CD4-positive, alpha-beta memory T cell (primary cell): ENCODE results near the gene SMDT1. TPM values are rescaled to one million over a fixed set of nuclear protein-coding genes. Genes with fewer than 3 reads are reported as not detected.
A peak's percentile ranks its signal among the peaks of the same experiment; 100 is the strongest.
"Not testable (repeated sequence)": the region's sequence is repeated elsewhere in the genome, so short reads cannot be mapped to it uniquely, and the experiment has no call there.

Experiments
- CTCF ChIA-PET: fragments of 350-600 bp; sonication (Branson Sonifier 250); formaldehyde crosslinking; loops from one replicate; lab custom pipeline; 2021; ENCODE audit warnings: inconsistent platforms; ENCODE audit not compliant: partially characterized antibody; lab: Charles Lee
- POLR2A ChIA-PET: fragments of 350-600 bp; sonication (Branson Sonifier 250); formaldehyde crosslinking; loops from one replicate; lab custom pipeline; 2021; ENCODE audit not compliant: partially characterized antibody; lab: Charles Lee
- DNase-seq, 5 donors: peaks; one replicate each; pipeline versions ENCODE4 v3.0.0 to v3.0.0-alpha.2; 2020 to 2022; ENCODE audit warnings: mixed read lengths in 1 of 5
- H3K27ac ChIP-seq: one replicate; pipeline ENCODE4 v1.7.0; 2013; ENCODE audit warnings: low read depth, low read length
- H3K27me3 ChIP-seq: 2 replicates; pipeline ENCODE4 v1.7.0; 2013; ENCODE audit warnings: mild to moderate bottlenecking, low read length, moderate library complexity; ENCODE audit not compliant: insufficient read depth
- H3K36me3 ChIP-seq: 2 replicates; pipeline ENCODE4 v1.7.0; 2013; ENCODE audit warnings: mild to moderate bottlenecking, low read length, moderate library complexity; ENCODE audit not compliant: insufficient read depth
- H3K4me1 ChIP-seq: 2 replicates; pipeline ENCODE4 v1.7.0; 2013; ENCODE audit warnings: mild to moderate bottlenecking, low read length, moderate library complexity; ENCODE audit not compliant: insufficient read depth
- H3K4me3 ChIP-seq, 2 donors: one replicate each; pipeline ENCODE4 v1.7.0; 2013; ENCODE audit warnings: low read length in 2 of 2, mild to moderate bottlenecking in 1 of 2
- H3K9me3 ChIP-seq, 2 donors: one replicate each; pipeline ENCODE4 v1.7.0; 2013; ENCODE audit warnings: low read length in 2 of 2, control low read depth in 1 of 2; ENCODE audit not compliant: control insufficient read depth in 1 of 2
- H3K27ac Mint-ChIP-seq, 7 donors: one replicate each; pipeline ENCODE4 v1.8.0; 2020 to 2021; ENCODE audit warnings: mixed read lengths in 7 of 7, mild to moderate bottlenecking in 6 of 7, inconsistent platforms in 3 of 7, moderate library complexity in 3 of 7
- H3K27me3 Mint-ChIP-seq, 2 donors: one replicate each; pipeline ENCODE4 v1.8.0; 2020 to 2021; ENCODE audit warnings: mixed read lengths in 2 of 2
- H3K36me3 Mint-ChIP-seq, 2 donors: one replicate each; pipeline ENCODE4 v1.8.0; 2020 to 2021; ENCODE audit warnings: mixed read lengths in 2 of 2, inconsistent platforms in 1 of 2, mild to moderate bottlenecking in 1 of 2
- H3K4me1 Mint-ChIP-seq, 4 donors: one replicate each; pipeline ENCODE4 v1.8.0; 2020 to 2021; ENCODE audit warnings: mixed read lengths in 4 of 4, mild to moderate bottlenecking in 1 of 4
- H3K4me3 Mint-ChIP-seq, 8 donors: one replicate each; pipeline ENCODE4 v1.8.0; 2020 to 2021; ENCODE audit warnings: mixed read lengths in 8 of 8, mild to moderate bottlenecking in 7 of 8, moderate library complexity in 6 of 8, inconsistent platforms in 3 of 8
- H3K9me3 Mint-ChIP-seq, 8 donors: one replicate each; pipeline ENCODE4 v1.8.0; 2020 to 2021; ENCODE audit warnings: mixed read lengths in 8 of 8, mild to moderate bottlenecking in 5 of 8, inconsistent platforms in 3 of 8, moderate library complexity in 1 of 8
- intact Hi-C: fragments of 100-400 bp; cut with micrococcal nuclease; formaldehyde crosslinking; loops from one replicate; pipeline ENCODE4 v1.15.1; 2023
- polyA plus RNA-seq, 2 donors: library from polyadenylated mRNA; unstranded; fragments of 300-500 nt; fragmentation: Illumina TruSeq; gene quantifications; one replicate each; pipeline ENCODE4 v1.2.3, GENCODE V29; 2021
- total RNA-seq, 2 experiments: library from RNA; stranded (reverse); gene quantifications; one replicate each; pipeline ENCODE4 v1.2.3, GENCODE V29; 2021

SMDT1 gene
- total and polyA plus RNA-seq, 4 experiments from 2014 or later: 101 to 279 (median 139) TPM

GRCh38 chr22:42104332-42104860 lies 24.9 kb downstream of the SMDT1 start:
- H3K4me1 Mint-ChIP-seq, H3K27me3 ChIP-seq, H3K4me1 ChIP-seq, DNase-seq, H3K27ac ChIP-seq, H3K36me3 ChIP-seq, H3K4me3 ChIP-seq, H3K27ac Mint-ChIP-seq, H3K4me3 Mint-ChIP-seq, H3K27me3 Mint-ChIP-seq, intact Hi-C loops: not testable (repeated sequence)
- POLR2A ChIA-PET: interaction anchor here (1.2 kb wide), 1 partner anchor 13 kb away, joined by 3 read pairs; no protein-coding TSS in a partner anchor
- Mint-ChIP-seq H3K36me3 (peaks cover 17 to 54% of the 10 kb centered on the region in 2 donors), H3K9me3 (peaks cover 0 to 50% (median 32%) of the 10 kb centered on the region in 8 donors)
- CTCF ChIA-PET: interaction anchor here (2.2 to 2.9 kb wide), 2 partner anchors 13 to 14 kb away, joined by 7 to 10 read pairs; partner anchors contain the start of gene NDUFA6
- H3K9me3 ChIP-seq: peaks cover 0 to 14% of the 10 kb centered on the region in 2 donors

- no peaks in the 10 kb centered on the region for H3K27me3 ChIP-seq
- H3K27ac ChIP-seq: no peak overlapping the region
- no peaks in the 10 kb centered on the region for H3K27me3 Mint-ChIP-seq
- H3K9me3 Mint-ChIP-seq: peaks cover 0 to 21% (median 11%) of the 10 kb centered on the region in 8 donors
- H3K4me3 Mint-ChIP-seq: no peak overlapping the region
- intact Hi-C loops: no loop called here
- DNase-seq: no peak
- no peak overlapping the region for H3K27ac Mint-ChIP-seq
- H3K4me3 ChIP-seq: no peak overlapping the region
- peaks cover 0 to 6% of the 10 kb centered on the region in 2 donors for H3K9me3 ChIP-seq
- peaks cover 0 to 8% (median under 1%) of the 10 kb centered on the region in 4 donors for H3K4me1 Mint-ChIP-seq
- no peaks in the 10 kb centered on the region for H3K36me3 ChIP-seq
- H3K36me3 Mint-ChIP-seq: peaks cover 10 to 39% of the 10 kb centered on the region in 2 donors
- CTCF ChIA-PET: interaction anchor here (1.2 kb wide), 1 partner anchor 17 kb away, joined by 4 read pairs; no protein-coding TSS in a partner anchor
- POLR2A ChIA-PET: no interaction called here
- H3K4me1 ChIP-seq: no peaks in the 10 kb centered on the region
These were observed 29.3 kb downstream of the SMDT1 start for GRCh38 chr22:42108848-42109247.

- Mint-ChIP-seq H3K4me3 (no peak overlapping the region), H3K36me3 (peaks cover 11 to 32% of the 10 kb centered on the region in 2 donors), H3K27ac (no peak overlapping the region), H3K4me1 (peaks cover 0 to 11% (median under 1%) of the 10 kb centered on the region in 4 donors), H3K9me3 (peaks cover 0 to 30% (median 24%) of the 10 kb centered on the region in 8 donors), H3K27me3 (no peaks in the 10 kb centered on the region)
- no peak for DNase-seq
- H3K4me3 ChIP-seq: no peak overlapping the region
- intact Hi-C loops: loop anchor here (5.0 kb wide), 1 partner anchor 144 kb away; the partner anchor contains the start of gene SEPTIN3
- H3K4me1 ChIP-seq: no peaks in the 10 kb centered on the region
- ChIA-PET CTCF (interaction anchor here (1.0 to 1.7 kb wide), 4 partner anchors 14 to 146 kb away, joined by 3 to 8 read pairs (median 5); no protein-coding TSS in a partner anchor), POLR2A (interaction anchor here (1.9 to 2.0 kb wide), 2 partner anchors 21 to 332 kb away, joined by 4 to 9 read pairs; no protein-coding TSS in a partner anchor)
- H3K36me3 ChIP-seq: no peaks in the 10 kb centered on the region
- no peak overlapping the region for H3K27ac ChIP-seq
- H3K9me3 ChIP-seq: peaks cover 0 to 18% of the 10 kb centered on the region in 2 donors
- no peaks in the 10 kb centered on the region for H3K27me3 ChIP-seq
These were observed 32.3 kb downstream of the SMDT1 start for GRCh38 chr22:42111798-42112197.

DNA sequence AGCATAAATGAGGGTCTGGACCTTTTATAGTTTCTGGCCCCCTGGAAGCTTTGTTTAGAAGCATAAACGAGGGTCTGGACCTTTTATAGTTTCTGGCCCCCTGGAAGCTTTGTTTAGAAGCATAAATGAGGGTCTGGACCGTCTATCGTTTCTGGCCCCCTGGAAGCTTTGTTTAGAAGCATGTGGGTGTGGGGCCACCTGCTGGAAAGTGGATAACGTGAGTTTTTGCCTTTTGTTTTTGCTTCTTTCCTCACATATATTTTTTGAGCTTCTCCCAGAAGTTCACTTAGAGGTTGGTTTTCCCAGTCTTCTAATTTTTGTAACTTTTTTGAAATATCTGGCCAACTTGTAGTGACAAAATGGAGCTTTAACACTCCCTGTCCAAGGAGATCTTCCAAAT lies 33.3 kb downstream of the SMDT1 start:
- H3K4me3 ChIP-seq, H3K4me1 ChIP-seq, H3K27ac ChIP-seq, H3K27me3 ChIP-seq, H3K27ac Mint-ChIP-seq, H3K27me3 Mint-ChIP-seq, H3K4me3 Mint-ChIP-seq, H3K36me3 ChIP-seq, DNase-seq: not testable (repeated sequence)
- peaks cover 0 to 16% (median 3%) of the 10 kb centered on the region in 4 donors for H3K4me1 Mint-ChIP-seq
- ChIA-PET POLR2A (interaction anchor here (0.6 to 2.0 kb wide), 4 partner anchors 22 to 331 kb away, joined by 3 to 9 read pairs (median 4); no protein-coding TSS in a partner anchor), CTCF (interaction anchor here (0.6 to 1.7 kb wide), 4 partner anchors 20 to 1365 kb away, joined by 3 to 8 read pairs (median 5); partner anchors contain the start of gene NDUFA6)
- intact Hi-C loops: loop anchor here (5.0 kb wide), 1 partner anchor 145 kb away; the partner anchor contains the start of gene SEPTIN3
- peaks cover 11 to 25% of the 10 kb centered on the region in 2 donors for H3K36me3 Mint-ChIP-seq
- peaks cover 0 to 34% (median 24%) of the 10 kb centered on the region in 8 donors for H3K9me3 Mint-ChIP-seq
- peaks cover 0 to 18% of the 10 kb centered on the region in 2 donors for H3K9me3 ChIP-seq

- no peaks in the 10 kb centered on the region for H3K27me3 ChIP-seq
- no peaks in the 10 kb centered on the region for H3K36me3 ChIP-seq
- intact Hi-C loops: loop anchor here (5.0 kb wide), 1 partner anchor 147 kb away; the partner anchor contains the start of gene SEPTIN3
- H3K27ac ChIP-seq: no peak overlapping the region
- H3K4me3 ChIP-seq: no peak overlapping the region
- ChIA-PET POLR2A (no interaction called here), CTCF (no interaction called here)
- H3K4me3 Mint-ChIP-seq: no peak overlapping the region
- peaks cover 11% of the 10 kb centered on the region for H3K4me1 ChIP-seq
- no peaks in the 10 kb centered on the region for H3K27me3 Mint-ChIP-seq
- H3K36me3 Mint-ChIP-seq: peaks cover 8 to 10% of the 10 kb centered on the region in 2 donors
- H3K4me1 Mint-ChIP-seq: peaks cover 7 to 21% (median 14%) of the 10 kb centered on the region in 4 donors
- DNase-seq: no peak
- peaks cover 0 to 18% of the 10 kb centered on the region in 2 donors for H3K9me3 ChIP-seq
- peak overlapping the region in 1 of 7 donors; percentile 3 for H3K27ac Mint-ChIP-seq
- peaks cover 0 to 34% (median 24%) of the 10 kb centered on the region in 8 donors for H3K9me3 Mint-ChIP-seq
These were observed 35.2 kb downstream of the SMDT1 start for GRCh38 chr22:42114721-42115120.

DNA sequence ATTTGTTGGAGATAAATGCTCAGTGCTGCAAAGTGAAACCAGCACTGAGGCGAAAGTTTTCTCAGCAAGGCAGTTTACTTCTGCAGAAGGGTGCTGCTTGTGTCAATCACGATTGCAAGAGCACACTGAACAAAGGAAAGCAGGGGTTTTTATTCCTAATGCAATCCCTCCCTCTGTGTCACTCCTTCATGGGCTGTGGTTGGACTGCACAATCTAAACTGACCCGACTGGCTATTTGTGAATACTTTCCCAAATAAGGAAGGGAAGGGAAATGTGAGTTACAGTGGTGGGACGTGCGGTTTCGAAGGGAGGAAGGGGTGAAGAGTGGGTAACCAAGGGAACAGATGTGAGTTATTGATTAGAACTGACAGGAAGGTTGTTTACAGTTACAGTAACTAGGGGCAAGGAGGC lies 35.9 kb downstream of the SMDT1 start:
- H3K4me3 ChIP-seq, H3K27ac ChIP-seq, H3K4me3 Mint-ChIP-seq, H3K36me3 Mint-ChIP-seq, intact Hi-C loops, H3K27me3 ChIP-seq, POLR2A ChIA-PET, DNase-seq, H3K36me3 ChIP-seq, H3K27me3 Mint-ChIP-seq, CTCF ChIA-PET: not testable (repeated sequence)
- peaks cover 17% of the 10 kb centered on the region for H3K4me1 ChIP-seq
- Mint-ChIP-seq H3K27ac (peak overlapping the region in 3 of 7 donors; percentile 5 to 90 (median 14)), H3K4me1 (peaks cover 13 to 28% (median 20%) of the 10 kb centered on the region in 4 donors), H3K9me3 (peaks cover 0 to 34% (median 24%) of the 10 kb centered on the region in 8 donors)
- peaks cover 0 to 18% of the 10 kb centered on the region in 2 donors for H3K9me3 ChIP-seq
